ENCODE data around the gene RARG. TPM values are rescaled to one million over a fixed set of nuclear protein-coding genes. Genes with fewer than 3 reads are reported as not detected.

RARG gene
- total RNA-seq, 4 donors from 2014 or later = 15.6 to 26.6 (median 22.9) TPM

- 86 to 89% methylated on average over 3 of the region's 3 CpGs for WGBS, 2 donors (ENCODE audit: low coverage in 1 of 2)
- TF ChIP-seq, protein P1, sequence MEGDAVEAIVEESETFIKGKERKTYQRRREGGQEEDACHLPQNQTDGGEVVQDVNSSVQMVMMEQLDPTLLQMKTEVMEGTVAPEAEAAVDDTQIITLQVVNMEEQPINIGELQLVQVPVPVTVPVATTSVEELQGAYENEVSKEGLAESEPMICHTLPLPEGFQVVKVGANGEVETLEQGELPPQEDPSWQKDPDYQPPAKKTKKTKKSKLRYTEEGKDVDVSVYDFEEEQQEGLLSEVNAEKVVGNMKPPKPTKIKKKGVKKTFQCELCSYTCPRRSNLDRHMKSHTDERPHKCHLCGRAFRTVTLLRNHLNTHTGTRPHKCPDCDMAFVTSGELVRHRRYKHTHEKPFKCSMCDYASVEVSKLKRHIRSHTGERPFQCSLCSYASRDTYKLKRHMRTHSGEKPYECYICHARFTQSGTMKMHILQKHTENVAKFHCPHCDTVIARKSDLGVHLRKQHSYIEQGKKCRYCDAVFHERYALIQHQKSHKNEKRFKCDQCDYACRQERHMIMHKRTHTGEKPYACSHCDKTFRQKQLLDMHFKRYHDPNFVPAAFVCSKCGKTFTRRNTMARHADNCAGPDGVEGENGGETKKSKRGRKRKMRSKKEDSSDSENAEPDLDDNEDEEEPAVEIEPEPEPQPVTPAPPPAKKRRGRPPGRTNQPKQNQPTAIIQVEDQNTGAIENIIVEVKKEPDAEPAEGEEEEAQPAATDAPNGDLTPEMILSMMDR (IDR thresholded peaks at IDR 0.05) = no peak
- no peak for TF ChIP-seq POLR2A (IDR thresholded peaks at IDR 0.05)
- TF ChIP-seq POLR2AphosphoS5 (IDR thresholded peaks at IDR 0.05) = no peak
- TF ChIP-seq EP300 (IDR thresholded peaks at IDR 0.05) = no peak
- Histone ChIP-seq H3K27me3 (peaks cover 10% of the 10 kb centered on the region), H3K27ac (no peak overlapping the region), H3K9me3 (no peaks in the 10 kb centered on the region), H3K4me1 (peaks cover 0 to 2% (median 0%) of the 10 kb centered on the region in 3 donors), H3K36me3 (no peaks in the 10 kb centered on the region), H3K4me3 (no peak overlapping the region)
- ATAC-seq = no peak
Measured at GRCh38 chr12:53245286-53245685, 13.3 kb upstream of the RARG start.

GRCh38 chr12:53244337-53244736, 12.3 kb upstream of the RARG start:
- no peak for ATAC-seq
- H3K9me3 ChIP-seq = no peaks in the 10 kb centered on the region
- 40 to 57% methylated on average over 1 of the region's 1 CpG for WGBS, 2 donors (ENCODE audit: low coverage in 1 of 2)

GRCh38 chr12:53241623-53242412, 9.8 kb upstream of the RARG start:
- 72 to 75% methylated on average over 5 to 7 of the region's 11 CpGs for WGBS, 2 donors (ENCODE audit: low coverage in 1 of 2)
- Histone ChIP-seq H3K27me3 (peaks cover 10% of the 10 kb centered on the region), H3K9me3 (no peaks in the 10 kb centered on the region), H3K27ac (no peak overlapping the region), H3K36me3 (no peaks in the 10 kb centered on the region), H3K4me3 (no peak overlapping the region), H3K4me1 (no peaks in the 10 kb centered on the region)
- ATAC-seq = no peak
- no peak for TF ChIP-seq POLR2A (IDR thresholded peaks at IDR 0.05)
- TF ChIP-seq EP300 (IDR thresholded peaks at IDR 0.05) = no peak
- TF ChIP-seq, protein P1 (IDR thresholded peaks at IDR 0.05) = no peak
- no peak for TF ChIP-seq POLR2AphosphoS5 (IDR thresholded peaks at IDR 0.05)

More at GRCh38 chr12:53244337-53244736, 12.3 kb upstream of the RARG start:
- no peaks in the 10 kb centered on the region for H3K4me1 ChIP-seq
- H3K27ac ChIP-seq = no peak overlapping the region
- no peaks in the 10 kb centered on the region for H3K36me3 ChIP-seq
- no peak overlapping the region for H3K4me3 ChIP-seq
- TF ChIP-seq POLR2A (IDR thresholded peaks at IDR 0.05) (no peak), POLR2AphosphoS5 (IDR thresholded peaks at IDR 0.05) (no peak), EP300 (IDR thresholded peaks at IDR 0.05) (no peak)
- TF ChIP-seq, protein P1 (IDR thresholded peaks at IDR 0.05) = no peak
- peaks cover 10% of the 10 kb centered on the region for H3K27me3 ChIP-seq

GRCh38 chr12:53239643-53240258, 7.7 kb upstream of the RARG start:
- WGBS, 2 donors (ENCODE audit: low coverage in 1 of 2) = 85 to 90% methylated on average over 2 to 6 of the region's 10 CpGs
- no peaks in the 10 kb centered on the region for H3K36me3 ChIP-seq
- H3K9me3 ChIP-seq = no peaks in the 10 kb centered on the region
- peaks cover 0 to 14% (median 0%) of the 10 kb centered on the region in 3 donors for H3K4me1 ChIP-seq
- no peak overlapping the region for H3K4me3 ChIP-seq
- H3K27ac ChIP-seq = no peak overlapping the region
- ATAC-seq = no peak
- H3K27me3 ChIP-seq = peaks cover 10% of the 10 kb centered on the region
- TF ChIP-seq POLR2AphosphoS5 (IDR thresholded peaks at IDR 0.05) (no peak), EP300 (IDR thresholded peaks at IDR 0.05) (no peak), POLR2A (IDR thresholded peaks at IDR 0.05) (no peak)
- TF ChIP-seq, protein P1 (IDR thresholded peaks at IDR 0.05) = no peak
